ENCODE data around the gene ISCU. TPM values are rescaled to one million over a fixed set of nuclear protein-coding genes. Genes with fewer than 3 reads are reported as not detected.

ISCU gene
- total RNA-seq, 4 donors from 2014 or later = 113 to 155 (median 130) TPM

GRCh38 chr12:108605000-108605689 is 42.7 kb downstream of the ISCU start:
- in situ Hi-C loops (cut with MboI; ENCODE audit: low pct_ligation_motif_present in 1 of 4, low pct_unique_long_range_greater_than_20kb in 1 of 4, low sequenced_read_pairs in 3 of 4) = no loop called here
- no peak overlapping the region for H3K27ac ChIP-seq
- WGBS, 2 donors (ENCODE audit: low coverage in 1 of 2) = 68 to 73% methylated on average over 3 of the region's 3 CpGs
- H3K4me3 ChIP-seq = no peak overlapping the region
- H3K36me3 ChIP-seq = no peaks in the 10 kb centered on the region
- no peak for DNase-seq
- no peaks in the 10 kb centered on the region for H3K9me3 ChIP-seq
- intact Hi-C loops (cut with DNase I; ENCODE audit: low total_unique reads) = no loop called here
- no peaks in the 10 kb centered on the region for H3K4me1 ChIP-seq
- H3K27me3 ChIP-seq = no peaks in the 10 kb centered on the region
- TF ChIP-seq CTCF (IDR thresholded peaks at IDR 0.05) = no peak

DNA sequence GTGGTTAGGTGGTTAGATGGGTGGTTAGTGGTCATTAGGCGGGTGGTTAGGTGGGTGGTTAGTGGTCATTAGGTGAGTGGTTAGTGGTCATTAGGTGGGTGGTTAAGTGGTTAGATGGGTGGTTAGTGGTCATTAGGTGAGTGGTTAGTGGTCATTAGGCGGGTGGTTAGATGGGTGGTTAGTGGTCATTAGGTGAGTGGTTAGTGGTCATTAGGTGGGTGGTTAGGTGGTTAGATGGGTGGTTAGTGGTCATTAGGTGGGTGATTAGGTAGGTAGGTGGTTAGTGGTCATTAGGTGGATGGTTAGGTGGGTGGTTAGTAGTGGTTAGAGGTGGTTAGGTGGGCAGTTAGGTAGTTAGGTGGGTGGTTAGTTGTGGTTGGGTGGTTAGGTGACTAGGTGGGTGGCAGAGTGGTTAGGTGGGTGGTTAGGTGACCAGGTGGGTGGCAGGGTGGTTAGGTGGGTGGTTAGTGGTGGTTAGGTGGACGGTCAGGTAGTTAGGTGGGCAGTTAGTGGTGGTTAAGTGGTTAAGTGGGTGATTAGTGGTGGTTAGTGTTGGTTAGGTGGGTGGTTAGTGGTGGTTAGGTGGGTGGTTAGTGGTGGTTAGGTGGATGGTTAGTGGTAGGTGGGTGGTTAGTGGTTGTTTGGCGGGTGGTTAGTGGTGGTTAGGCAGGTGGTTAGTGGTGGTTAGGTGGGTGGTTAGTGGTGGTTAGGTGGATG is 43.5 kb downstream of the ISCU start:
- no peak for DNase-seq
- H3K4me3 ChIP-seq = no peak overlapping the region
- in situ Hi-C loops (cut with MboI; ENCODE audit: low pct_ligation_motif_present in 1 of 4, low pct_unique_long_range_greater_than_20kb in 1 of 4, low sequenced_read_pairs in 3 of 4) (no loop called here), intact Hi-C loops (cut with DNase I; ENCODE audit: low total_unique reads) (no loop called here)
- TF ChIP-seq POLR2A (IDR thresholded peaks at IDR 0.05) = no peak
- no peak for TF ChIP-seq POLR2AphosphoS5 (IDR thresholded peaks at IDR 0.05)
- no peak for TF ChIP-seq CTCF (IDR thresholded peaks at IDR 0.05)
- no peak for TF ChIP-seq EP300 (IDR thresholded peaks at IDR 0.05; ENCODE audit: low read depth)
- H3K36me3 ChIP-seq = no peaks in the 10 kb centered on the region
- H3K4me1 ChIP-seq = no peaks in the 10 kb centered on the region
- no peak overlapping the region for H3K27ac ChIP-seq
- no peaks in the 10 kb centered on the region for H3K27me3 ChIP-seq
- 86 to 88% methylated on average over 4 of the region's 4 CpGs for WGBS, 2 donors (ENCODE audit: low coverage in 1 of 2)
- H3K9me3 ChIP-seq = no peaks in the 10 kb centered on the region

DNA sequence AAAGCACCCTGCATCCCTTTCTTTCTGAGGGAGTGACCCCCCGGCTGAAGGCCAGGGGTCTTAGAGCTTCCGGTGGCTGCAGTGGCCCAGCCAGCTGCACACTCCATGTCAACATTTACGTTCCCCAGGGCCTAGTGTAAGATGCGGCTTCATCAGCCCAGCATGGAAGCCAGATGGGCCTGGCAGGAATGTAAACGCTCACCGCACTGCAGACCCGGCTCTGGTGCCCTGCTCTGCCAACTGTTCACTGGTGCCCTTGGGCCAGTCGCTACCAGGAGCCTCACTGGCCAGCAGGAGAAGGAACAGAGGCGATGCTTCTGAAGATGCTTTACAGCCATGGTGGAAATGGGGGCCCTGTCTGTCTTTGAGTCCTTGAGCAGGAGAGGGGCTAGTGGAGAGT is 44.1 kb downstream of the ISCU start:
- intact Hi-C loops (cut with DNase I; ENCODE audit: low total_unique reads) = no loop called here
- Histone ChIP-seq H3K36me3 (no peaks in the 10 kb centered on the region), H3K27ac (no peak overlapping the region), H3K9me3 (no peaks in the 10 kb centered on the region), H3K4me1 (no peaks in the 10 kb centered on the region), H3K27me3 (no peaks in the 10 kb centered on the region), H3K4me3 (no peak overlapping the region)
- in situ Hi-C loops (cut with MboI; ENCODE audit: low pct_ligation_motif_present in 1 of 4, low pct_unique_long_range_greater_than_20kb in 1 of 4, low sequenced_read_pairs in 3 of 4) = no loop called here
- 81% methylated on average over 9 of the region's 9 CpGs; no CpG with 5 or more reads in 1 of the 2 donors for WGBS, 2 donors (ENCODE audit: low coverage in 1 of 2)
- TF ChIP-seq EP300 (IDR thresholded peaks at IDR 0.05; ENCODE audit: low read depth) (no peak), CTCF (IDR thresholded peaks at IDR 0.05) (no peak), POLR2AphosphoS5 (IDR thresholded peaks at IDR 0.05) (no peak), POLR2A (IDR thresholded peaks at IDR 0.05) (no peak)
- DNase-seq = no peak

DNA sequence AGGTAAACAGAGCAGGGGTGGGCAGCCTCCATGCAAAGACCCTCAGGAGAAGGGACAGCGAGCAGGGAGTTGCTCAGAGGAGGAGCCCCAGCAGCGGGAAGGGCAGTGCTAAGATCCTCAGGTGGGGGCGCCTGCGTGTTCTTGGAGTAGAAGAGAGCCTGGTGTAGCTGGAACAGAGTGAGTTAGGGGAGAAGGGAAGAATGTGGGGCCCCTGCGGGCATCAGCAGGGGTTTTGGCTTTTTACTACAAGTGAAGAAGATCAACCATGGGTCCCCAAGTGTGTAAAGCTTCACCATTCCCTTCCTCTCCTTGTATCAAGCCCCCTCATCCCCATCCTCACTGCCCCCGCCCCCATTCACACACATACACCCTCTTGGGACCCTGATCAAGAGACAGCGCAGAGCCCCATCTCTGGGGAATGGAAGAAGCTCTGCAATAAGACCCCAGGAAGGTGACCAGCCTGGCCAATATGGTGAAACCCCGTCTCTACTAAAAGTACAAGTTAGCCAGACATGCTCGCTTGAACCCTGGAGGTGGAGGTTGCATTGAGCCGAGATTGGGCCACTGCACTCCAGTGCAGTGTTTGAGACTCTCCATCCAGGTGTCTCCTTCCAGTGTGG is 45.7 kb downstream of the ISCU start:
- H3K36me3 ChIP-seq = no peaks in the 10 kb centered on the region
- no peaks in the 10 kb centered on the region for H3K9me3 ChIP-seq
- no peak for DNase-seq
- intact Hi-C loops (cut with DNase I; ENCODE audit: low total_unique reads) (no loop called here), in situ Hi-C loops (cut with MboI; ENCODE audit: low pct_ligation_motif_present in 1 of 4, low pct_unique_long_range_greater_than_20kb in 1 of 4, low sequenced_read_pairs in 3 of 4) (no loop called here)
- no peaks in the 10 kb centered on the region for H3K27me3 ChIP-seq
- H3K4me1 ChIP-seq = no peaks in the 10 kb centered on the region
- no peak overlapping the region for H3K4me3 ChIP-seq
- WGBS, 2 donors (ENCODE audit: low coverage in 1 of 2) = 60 to 90% methylated on average over 1 to 10 of the region's 10 CpGs
- TF ChIP-seq POLR2AphosphoS5 (IDR thresholded peaks at IDR 0.05) (no peak), EP300 (IDR thresholded peaks at IDR 0.05; ENCODE audit: low read depth) (no peak), POLR2A (IDR thresholded peaks at IDR 0.05) (no peak), CTCF (IDR thresholded peaks at IDR 0.05) (no peak)
- H3K27ac ChIP-seq = no peak overlapping the region
